IPS-NIHi7 (cell line): ENCODE data around the gene SGPP2.

Experiments used
- DNase-seq: peaks from one replicate; pipeline ENCODE4 v3.0.0; 2012; ENCODE audit warnings: mixed read lengths; ENCODE audit errors: extremely low spot score

The SGPP2 gene

DNA sequence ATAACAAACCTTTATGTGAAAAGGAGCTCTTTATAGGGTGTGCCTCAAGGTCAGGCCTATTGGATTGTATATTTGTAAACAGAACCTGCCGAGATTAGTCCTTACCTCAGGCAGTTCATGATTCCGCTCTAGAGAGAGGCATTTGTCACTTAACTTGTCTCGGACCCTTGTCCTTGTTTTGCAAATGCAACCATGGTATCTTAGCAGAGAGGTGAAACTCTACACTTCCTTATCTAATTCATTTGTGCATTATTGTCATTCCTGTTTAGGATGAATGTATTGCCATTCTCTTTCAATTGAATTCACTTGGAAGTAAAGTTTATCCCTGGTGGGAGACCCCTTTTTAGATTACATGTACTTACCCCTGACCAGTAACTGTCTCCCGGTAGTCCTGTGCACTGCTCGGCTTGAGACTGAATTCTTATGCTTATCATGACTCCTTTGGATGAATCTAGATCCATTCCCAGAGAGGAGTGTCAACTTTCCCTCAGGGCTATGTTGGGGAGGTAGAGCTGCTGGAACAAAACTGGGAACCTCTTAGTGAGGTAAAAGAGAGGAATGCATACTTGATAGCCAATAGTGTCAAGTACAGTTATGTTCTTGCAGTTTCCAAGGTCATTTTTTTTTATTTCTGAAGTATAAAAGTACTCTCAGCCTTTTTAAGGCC, 46.6 kb downstream of the SGPP2 start:
- peak; percentile 43 for DNase-seq

DNA sequence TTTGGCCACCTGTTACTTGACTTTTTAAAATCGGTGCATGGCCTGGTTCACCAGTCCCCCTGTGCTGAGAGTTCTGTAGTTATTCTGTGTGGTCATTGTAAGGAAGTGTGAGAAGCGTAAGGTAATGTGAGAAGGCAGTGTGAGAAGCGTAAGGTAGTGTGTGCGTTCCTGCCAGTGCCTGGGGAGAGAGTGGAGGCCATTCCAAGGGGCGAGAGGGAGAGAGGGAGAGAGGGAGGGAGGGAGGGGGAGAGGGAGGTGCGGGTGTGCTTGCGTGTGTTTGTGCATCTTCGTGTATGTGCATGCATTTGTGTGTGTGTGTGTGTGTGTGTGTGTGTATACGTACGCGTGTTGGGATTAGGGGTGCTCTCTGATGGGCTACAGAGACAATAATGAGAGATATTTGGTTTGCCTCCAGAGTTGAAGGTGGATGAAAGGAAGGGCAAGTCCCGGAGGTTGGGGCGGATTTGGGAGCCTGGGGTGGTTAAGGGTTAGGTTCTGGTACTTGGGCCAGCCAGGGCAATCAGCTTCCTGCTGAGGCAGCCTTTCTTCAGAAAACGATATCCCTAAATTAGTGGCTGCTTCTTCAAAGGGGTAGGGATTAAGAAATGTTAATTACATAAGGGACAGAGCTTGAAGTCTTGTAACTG, 53.7 kb downstream of the SGPP2 start:
- DNase-seq, result peak; percentile 46

DNA sequence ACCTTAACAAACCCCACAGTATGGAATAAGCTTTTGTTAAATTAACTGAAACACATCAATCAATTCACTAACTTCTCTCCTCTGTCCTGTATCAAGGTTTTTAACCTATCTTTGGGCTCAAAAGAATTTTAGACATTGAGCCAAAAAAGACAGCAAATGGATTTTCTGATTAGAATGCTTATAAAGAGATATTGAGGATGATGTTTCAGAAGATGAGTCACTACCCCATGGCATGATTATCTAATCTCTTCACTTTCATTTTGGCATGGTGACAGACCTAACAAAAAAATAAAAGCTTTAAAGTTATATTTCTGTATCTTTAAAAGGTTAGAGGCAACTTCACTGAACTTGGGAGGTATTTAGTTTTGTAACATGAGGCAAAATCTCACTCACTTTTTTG, 55.5 kb downstream of the SGPP2 start:
- DNase-seq, result no peak

DNA sequence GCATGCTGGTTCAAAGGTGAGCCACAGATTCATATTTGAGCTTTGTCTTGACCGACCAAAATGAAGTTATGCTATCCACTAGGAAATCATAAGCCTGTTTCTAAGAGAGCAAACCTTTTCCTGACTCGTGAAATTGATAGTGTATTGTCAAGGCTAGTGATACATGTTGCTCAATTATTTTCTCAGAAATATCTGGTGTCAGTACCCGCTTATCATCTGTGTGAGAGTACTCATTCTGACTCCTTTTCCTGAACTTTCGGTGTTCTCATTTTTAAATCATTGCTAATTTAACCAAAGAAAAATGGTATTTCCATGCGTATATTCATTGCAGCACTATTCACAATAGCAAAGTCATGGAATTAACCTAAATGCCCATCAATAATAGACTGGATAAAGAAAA, 56.2 kb downstream of the SGPP2 start:
- no peak for DNase-seq

DNA sequence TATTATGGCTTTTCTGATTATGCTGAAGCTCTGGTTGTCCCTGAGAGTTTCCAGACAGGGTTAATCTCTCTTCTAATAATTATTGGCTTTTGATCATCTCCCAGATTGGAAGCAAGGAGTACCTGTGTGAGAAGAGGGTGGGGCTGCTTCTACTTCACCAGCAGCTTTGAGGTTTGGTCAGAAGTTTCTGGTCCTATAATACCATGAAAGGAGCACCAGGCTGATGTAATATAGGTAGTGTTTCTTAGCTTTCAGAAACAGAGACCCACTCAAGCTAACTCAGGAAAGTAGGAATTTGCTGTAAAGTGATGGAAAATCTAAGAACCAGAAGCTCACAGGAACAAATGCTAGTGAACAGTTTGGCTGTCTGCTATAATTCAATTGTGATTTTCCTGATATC, 57.6 kb downstream of the SGPP2 start:
- no peak for DNase-seq

DNA sequence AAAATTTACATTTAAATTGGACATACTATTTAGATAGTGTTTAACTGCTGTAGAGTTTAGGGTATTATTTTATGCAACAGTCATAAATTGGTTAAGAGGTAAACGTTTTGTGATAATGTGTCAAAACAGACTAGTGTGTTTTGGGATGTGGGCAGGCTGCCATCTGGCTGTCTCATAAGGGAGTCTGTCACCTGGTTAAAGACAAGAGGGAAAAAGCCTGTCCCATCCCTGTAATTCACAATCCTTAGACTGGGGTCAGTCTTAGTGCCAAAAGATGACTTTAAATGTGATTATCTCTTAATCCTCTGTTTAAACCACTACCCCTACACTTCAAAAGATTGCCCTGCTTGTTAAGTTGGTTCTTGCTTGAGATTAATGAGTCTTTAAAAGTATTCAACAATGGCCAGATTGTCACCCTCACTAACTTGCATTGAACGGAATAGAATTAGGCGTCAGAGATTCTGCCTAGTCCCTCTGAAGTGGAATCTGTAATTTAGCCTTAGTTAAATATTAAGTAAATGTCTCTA, 59.2 kb downstream of the SGPP2 start:
- no peak for DNase-seq

DNA sequence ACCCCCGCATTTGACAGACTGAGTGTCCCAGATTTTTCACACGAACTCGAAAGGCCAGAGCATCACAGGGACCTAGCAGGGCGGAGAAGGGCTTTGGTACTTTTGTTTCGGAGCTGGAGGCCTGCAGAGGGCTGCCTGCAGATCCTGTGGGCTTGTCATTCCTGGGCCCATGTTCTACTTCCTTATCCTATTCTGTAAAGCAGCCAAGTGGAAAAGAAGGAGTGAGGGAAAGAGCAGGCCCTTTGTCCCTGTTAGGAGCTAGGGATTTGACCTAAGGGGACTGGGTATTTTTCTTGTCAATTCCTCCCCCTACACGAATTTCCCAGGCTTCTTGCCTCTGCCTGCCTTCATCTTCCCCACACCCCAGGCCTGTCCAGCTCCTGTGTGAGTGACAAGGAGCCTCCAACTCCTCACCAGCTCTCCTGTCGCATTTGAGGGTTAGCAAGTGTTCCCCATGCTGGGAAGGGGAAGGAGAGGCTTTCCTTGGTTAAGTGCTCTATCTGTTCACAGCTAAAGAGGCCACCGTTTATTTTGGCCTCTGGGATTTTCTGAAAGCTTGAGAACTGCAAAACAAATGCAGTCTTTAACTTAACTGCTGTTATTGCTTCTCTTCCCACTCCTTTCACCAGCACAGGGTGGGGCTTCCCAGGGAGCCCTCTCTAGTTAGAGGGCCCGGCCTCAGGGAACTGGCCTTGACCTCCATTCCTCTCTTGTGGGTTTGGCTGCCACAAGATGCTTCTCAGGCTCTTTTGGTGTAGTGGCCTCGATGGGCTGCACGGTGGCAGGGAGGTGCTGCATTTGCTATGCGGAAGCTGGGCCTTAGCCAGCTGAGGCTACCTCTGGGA, 61.2 kb downstream of the SGPP2 start:
- no peak for DNase-seq

DNA sequence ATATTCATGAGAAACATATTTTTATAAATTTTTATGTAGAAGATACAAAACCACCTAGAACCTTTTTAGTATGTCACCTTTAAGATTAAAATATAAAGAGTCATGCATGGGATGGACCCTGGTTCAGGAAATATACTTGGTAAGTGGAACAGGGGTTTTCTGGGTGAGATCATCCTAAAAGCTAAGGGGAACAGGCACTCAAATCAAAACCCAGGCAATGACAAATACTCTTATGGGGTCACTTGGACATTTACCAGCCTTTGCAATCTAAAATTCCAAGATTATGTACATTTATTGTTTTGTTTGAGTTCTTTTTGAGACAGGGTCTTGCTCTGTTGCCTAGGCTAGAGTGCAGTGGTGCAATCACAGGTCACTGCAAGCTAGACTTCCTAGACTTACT, 65.8 kb downstream of the SGPP2 start:
- DNase-seq, result no peak

DNA sequence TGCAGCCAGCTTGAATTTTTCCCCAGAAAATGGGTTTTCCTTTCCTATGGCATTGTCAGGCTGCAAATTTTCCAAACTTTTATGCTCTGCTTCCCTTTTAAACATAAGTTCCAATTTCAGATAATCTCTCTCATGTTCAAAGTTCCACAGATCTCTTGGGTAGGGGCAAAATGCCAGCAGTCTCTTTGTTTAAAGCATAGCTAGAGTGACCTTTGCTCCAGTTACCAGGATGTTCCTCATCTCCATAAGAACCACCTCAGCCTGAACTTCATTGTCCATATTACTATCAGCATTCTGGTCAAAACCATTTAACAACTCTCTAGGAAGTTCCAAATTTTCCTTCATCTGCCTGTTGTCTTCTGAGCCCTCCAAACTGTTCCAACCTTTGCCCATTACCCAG, 68.3 kb downstream of the SGPP2 start:
- no peak for DNase-seq

DNA sequence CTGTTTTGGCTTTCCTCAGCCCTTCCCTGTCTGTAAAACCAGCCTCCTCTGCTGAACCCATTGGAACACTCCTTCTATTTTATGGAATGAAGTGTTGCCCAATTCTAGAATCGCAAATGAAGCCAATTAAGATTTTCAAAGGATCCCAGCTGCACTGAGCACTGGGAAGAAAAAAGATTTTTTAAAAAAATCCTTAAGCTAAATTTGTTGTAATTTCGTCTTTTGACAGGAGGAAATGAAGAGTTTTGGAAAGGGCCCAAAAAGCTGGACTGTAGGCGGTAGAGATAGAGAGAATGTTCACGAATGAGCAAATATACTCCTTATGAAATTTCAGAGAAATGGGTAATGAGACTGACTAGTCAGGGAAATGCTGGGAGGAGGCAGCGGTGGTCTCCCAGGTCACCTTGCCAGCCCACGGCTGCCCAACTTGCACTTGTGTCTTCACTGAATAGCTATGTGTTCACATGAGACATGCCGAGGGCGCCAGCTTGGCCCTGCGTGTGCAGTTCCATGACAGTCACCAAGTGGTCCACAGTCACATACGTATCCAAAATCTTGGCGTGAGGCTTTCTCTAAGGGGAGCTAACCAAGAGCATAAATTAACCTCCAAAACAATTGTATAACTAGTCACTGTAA, 69.9 kb downstream of the SGPP2 start:
- DNase-seq, result no peak

DNA sequence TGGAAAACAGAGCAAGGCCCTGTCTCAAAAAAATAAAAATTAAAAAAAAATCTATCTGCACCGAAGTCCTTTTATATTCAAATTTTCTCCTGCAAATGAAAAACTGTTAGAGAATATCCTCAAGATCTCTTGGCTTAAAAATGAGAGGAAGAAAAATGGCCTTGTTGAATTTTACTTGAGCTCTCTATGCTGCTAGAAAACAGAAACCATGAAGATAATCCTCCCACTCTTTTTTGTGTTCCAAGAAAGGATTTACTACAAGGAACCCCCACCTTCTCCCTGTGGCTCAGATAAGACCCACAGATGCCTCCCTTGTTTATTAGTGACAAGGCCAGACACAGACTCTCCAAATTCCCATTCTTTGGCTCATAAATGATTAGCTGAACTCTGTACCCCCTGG, 71.0 kb downstream of the SGPP2 start:
- DNase-seq, result no peak

DNA sequence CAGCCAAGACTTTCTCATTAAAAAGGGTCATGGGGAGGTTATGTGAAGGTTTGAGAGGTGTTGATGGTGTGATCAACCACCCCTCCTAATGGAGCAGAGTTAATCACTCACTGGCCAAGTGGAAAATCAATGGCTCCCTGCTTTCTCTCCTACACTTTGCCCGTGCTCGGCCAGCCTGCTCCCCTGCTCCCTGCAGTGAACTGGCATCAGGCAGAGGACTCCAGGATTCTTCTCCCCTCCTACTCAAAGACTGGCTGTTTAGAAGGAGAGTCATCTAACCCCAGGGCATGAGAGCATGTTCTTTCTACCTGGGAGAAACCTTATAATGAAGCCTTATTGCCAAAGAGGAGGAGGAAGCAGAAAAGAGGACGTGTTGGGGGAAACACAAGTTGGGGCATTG, 74.9 kb downstream of the SGPP2 start:
- no peak for DNase-seq

DNA sequence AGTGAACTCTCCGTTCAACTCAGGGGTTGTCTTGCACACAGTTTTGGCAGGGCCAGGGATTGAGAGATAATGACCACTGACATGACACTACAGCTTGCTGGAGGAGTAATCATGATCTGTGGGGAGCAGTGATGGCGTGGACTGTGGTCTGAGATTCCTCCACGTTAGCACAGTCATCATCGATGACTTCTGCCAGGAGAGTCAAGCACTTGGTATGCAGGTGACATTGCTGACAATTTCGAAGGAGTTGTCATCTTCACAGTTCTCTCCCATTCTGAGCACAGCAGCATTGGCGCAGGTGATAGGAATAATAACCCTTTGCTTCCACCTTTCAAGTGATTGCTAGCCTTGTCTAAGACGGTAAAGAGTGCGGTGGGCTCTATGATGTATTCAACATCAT, 79.8 kb downstream of the SGPP2 start:
- DNase-seq, result no peak

DNA sequence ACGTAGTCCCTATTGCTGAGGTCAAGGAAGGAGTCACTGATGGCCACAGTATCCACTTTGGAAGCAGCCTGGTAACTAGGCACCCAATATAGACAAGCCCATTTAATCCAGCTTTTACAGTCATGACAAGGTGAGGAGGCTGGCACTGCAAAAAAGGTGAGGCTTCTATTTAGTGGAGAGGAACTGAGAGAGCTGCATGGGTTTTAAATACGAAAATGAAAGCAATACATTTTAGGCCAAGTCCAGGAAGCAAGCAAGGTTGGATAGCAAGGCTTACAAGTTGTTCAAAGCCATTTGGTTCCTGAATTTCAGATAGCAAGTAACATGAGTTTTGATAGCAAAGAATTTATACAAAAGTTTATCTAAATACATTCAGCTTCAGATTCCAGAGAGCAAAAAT, 80.4 kb downstream of the SGPP2 start:
- DNase-seq, result no peak

DNA sequence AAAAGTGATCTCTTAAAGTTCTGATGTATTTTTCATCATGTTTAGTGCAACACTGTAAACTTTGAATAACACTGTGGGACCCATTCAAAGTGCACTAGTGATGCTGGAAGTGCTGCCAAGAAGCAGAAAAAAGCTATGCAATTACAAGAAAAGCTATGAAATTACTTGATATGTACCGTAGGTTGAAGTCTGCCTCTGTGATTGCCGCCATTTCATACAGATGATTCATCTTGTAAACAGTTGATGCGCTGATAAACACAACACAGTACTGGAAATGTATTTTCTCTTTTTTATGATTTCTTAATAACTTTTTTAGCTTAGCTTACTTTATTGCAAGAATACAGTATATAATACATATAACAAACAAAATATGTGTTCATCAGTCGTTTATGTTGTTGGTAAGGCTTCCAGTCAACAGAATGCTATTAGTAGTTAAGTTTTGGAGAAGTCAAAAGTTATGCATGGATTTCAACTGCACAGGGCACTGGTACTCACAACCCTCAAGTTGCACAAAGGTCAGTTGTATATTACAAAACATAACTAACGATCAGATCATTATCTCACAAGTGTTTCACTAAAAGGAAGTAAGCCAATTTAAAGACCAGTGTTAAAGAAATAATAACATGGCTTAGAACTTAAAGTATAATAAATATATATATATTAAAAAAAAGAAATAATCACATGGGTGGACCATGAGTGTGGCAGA, 82.0 kb downstream of the SGPP2 start:
- no peak for DNase-seq

DNA sequence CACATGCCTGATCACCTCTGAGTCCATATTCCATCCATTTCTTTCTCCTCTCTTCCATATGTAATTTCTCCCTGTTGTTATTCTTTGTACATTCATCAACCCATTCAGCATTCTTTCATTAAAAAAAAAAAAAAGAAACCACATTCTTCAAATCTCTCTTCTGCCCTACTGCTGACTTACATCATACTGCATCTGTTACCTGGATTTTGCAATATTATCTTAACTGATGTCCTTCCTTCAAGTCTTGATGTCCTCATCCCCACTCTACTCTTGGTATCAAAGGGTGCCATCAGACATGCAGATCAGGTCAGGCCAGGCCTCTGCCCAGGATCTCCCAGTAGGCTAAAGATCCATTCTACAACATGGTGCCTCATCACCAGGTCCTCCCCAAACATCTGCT, 90.6 kb downstream of the SGPP2 start:
- DNase-seq, result no peak

DNA sequence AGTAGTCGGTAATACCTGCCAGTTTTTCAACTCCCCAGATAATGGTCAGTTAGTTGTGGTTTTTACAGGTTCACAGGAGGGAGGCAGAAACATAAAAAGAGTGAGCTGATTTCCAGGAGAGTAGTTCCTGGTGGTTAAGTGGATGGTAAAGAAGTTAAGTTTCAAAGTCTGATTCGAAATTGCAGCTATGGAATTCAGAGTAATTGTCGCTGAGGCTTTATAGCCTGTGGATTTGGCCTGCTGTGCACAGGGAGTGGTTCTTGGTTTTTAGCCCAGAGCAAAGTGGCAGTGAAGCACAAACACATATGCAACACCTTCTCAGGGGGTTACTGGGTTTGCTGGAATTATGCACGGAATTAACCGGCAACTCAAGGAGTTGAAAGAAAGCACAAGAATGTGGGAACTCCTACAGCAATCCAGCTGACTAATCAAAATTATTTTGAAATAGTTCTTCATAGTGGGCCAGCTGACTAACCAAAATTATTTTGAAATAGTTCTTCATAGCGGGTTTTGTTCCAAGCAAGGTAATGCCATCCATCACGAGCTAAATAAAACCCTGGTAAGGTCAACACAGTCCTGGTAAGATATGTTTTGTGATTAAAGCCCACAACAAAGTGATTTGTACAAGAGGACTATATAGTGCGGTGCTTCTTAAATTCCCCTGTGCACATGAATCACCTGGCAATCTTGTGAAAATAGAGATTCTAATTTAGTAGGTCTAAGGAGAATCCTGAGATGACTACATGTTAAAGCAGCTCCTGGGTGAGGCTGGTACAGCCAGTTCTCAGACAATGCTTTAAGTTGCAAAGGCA, 94.4 kb downstream of the SGPP2 start:
- peak; percentile 32 for DNase-seq

DNA sequence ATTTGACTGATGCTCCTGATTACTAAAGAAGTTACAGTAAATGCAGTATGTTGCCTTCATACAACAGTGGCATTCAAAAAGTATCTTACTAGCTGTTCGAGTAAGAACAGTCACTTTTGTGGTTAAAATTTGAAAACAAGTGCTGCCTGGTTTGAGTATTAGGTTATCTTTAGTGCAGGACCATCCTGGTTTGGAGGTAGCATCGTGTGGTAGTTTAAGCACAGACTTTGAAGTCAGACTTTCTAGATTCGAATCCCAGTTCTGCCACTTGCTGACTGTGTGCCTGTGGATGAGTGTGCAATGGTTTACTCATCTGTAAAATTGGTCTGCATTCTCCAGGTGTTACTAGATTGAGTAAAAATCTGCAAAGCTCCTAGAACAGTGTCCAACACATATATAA, 96.8 kb downstream of the SGPP2 start:
- DNase-seq, result no peak

DNA sequence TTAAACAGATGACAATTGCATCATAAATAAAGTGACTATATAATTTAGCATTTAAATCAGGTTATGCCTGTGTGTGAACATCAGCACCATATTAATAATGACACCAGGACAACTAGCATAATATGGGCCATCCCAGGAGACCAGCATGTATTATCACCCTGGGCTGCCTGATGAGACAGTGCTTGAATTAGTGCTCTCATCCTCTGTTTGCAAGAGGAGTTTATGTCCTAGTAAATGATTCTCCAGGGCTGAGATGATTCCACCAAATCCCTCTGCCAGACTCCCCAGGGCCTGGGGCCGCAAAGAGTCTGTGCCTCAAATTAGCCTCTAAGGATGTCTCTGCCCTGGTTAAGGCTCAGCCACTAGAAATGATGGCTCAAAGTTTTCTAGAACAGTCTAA, 97.7 kb downstream of the SGPP2 start:
- no peak for DNase-seq

DNA sequence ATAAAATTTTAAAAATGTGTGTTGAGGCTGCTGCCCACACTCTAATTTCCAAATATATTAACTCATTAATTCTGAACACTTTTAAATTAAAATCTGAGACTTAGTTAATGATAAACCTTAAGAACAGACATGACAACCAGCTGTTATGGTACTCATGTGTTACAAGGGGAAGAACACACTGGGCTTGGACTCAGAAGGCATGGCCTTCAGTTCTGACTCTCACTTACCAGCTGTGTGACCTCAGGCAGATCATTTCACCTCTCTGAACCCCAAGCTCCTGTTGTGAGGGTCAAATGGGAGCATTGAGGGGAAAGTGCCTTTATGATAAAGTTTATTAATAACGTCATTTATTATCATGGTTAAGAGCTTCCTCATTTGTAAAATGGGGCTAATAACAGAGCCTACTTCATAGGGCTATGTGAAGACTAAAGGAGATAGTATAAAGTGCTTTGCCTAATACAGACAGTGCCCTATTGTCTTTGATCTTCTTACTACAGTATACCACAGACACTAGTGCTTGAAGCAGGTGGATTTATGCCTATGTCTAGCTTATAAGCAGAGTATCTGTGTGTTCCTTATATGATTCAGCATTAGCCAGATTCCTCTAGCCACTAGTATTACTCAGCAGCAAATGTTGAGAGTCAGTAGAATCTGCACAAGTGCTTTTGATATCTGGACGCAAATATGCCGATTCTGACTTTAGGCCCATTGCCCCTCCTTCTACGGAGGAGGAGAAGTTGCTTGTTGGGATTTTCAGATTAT, 99.6 kb downstream of the SGPP2 start:
- DNase-seq, result no peak
